Gastroesophageal sphincter (tissue), 4 donors: ENCODE data around the gene TTC39B. TPM values are rescaled to one million over a fixed set of nuclear protein-coding genes. Genes with fewer than 3 reads are reported as not detected.

Experiments
- ATAC-seq: fragments of 150-250 bp; one replicate; pipeline ENCODE4 v1.9.1; 2016; ENCODE audit warnings: mild to moderate bottlenecking, moderate library complexity
- H3K27ac ChIP-seq, 4 donors: fragments of 200-600 bp; sonication (generic) in 3 of 4; 1 replicate in 3 of 4; 2 replicates in 1 of 4; pipeline ENCODE4 v1.5.1; 2016 to 2019
- H3K27me3 ChIP-seq: fragments of 200-600 bp; sonication (generic); one replicate; pipeline ENCODE4 v1.5.1; 2019
- H3K36me3 ChIP-seq, 2 donors: fragments of 200-600 bp; sonication (generic); one replicate each; pipeline ENCODE4 v1.5.1; 2019; ENCODE audit warnings: control low read depth in 1 of 2
- H3K4me1 ChIP-seq, 3 donors: fragments of 200-600 bp; sonication (generic); 1 replicate in 2 of 3; 2 replicates in 1 of 3; pipeline ENCODE4 v1.5.1; 2016 to 2019; ENCODE audit warnings: control low read depth in 2 of 3
- H3K4me3 ChIP-seq, 2 donors: fragments of 200-600 bp; sonication (generic); one replicate each; pipeline ENCODE4 v1.5.1; 2019; ENCODE audit warnings: mild to moderate bottlenecking in 1 of 2, moderate library complexity in 1 of 2
- H3K9me3 ChIP-seq, 3 donors: fragments of 200-600 bp; sonication (generic); one replicate each; pipeline ENCODE4 v1.5.1; 2017 to 2019; ENCODE audit warnings: control low read depth in 2 of 3
- EP300 ChIP-seq: sonication (generic); formaldehyde crosslinking; IDR thresholded peaks from one replicate; pipeline ENCODE4 v1.6.1; 2017; ENCODE audit warnings: antibody characterized with exemption, mild to moderate bottlenecking
- POLR2A ChIP-seq, 2 donors: fragments of 450-650 bp; IDR thresholded peaks; one replicate each; pipeline ENCODE4 v1.6.1; 2017; ENCODE audit warnings: antibody characterized with exemption in 2 of 2, mild to moderate bottlenecking in 2 of 2, moderate library complexity in 1 of 2
- POLR2AphosphoS5 ChIP-seq: sonication (generic); formaldehyde crosslinking; IDR thresholded peaks from one replicate; pipeline ENCODE4 v1.6.1; 2017; ENCODE audit warnings: antibody characterized with exemption
- WGBS, 2 donors: methylation state at CpG; one replicate each; pipeline ENCODE4 v1.1.5; 2018; ENCODE audit warnings: low coverage in 1 of 2; 5-methylcytosine and 5-hydroxymethylcytosine counted together
- total RNA-seq, 4 donors: library from RNA; depleted of rRNA; stranded (reverse); fragments of >200 nt; gene quantifications; one replicate each; pipeline ENCODE4 v1.1.0, GENCODE V29; 2016
- TF ChIP-seq, protein P1 (sequence below), 4 experiments: fragments of 200-600 bp in 2 of 4; fragments of 450-650 bp in 2 of 4; sonication (generic) in 1 of 4; IDR thresholded peaks; one replicate each; pipeline ENCODE4 v1.5.1; 2017 to 2019; ENCODE audit warnings: antibody characterized with exemption in 4 of 4, mild to moderate bottlenecking in 2 of 4, moderate library complexity in 2 of 4

Gene TTC39B
- total RNA-seq, 4 donors from 2014 or later: 9.0 to 15.4 (median 11.8) TPM

DNA sequence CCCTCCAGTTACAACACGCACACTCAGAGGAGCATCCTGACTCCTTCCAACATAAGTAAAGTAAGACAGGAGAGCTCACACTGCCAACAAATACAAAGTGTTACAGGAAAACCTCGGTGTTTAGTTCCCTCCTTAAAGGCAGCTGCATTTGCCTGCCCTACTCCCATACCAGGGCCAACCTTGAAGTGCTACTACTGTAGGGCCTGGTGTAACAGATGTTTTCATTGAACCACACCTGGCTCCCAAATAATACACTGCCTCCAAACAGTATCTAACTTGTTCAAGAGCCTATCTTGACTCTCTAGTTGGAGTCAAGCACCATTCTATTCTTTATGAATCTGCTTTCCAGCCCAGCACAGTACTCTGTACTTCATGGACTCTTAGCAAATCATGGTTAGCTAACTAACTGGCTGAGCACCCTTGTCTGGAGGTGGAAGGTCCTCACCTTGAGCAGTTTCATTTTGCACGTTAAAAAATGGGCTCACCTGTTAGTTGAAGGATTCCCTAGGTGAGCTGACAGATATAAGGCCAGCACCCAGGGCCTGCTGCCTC is 34.6 kb downstream of the TTC39B start:
- WGBS, 2 donors: 100% methylated on average over 2 of the region's 3 CpGs; no CpG with 5 or more reads in 1 of the 2 donors
- ATAC-seq: no peak
- H3K27ac ChIP-seq: no peak overlapping the region

DNA sequence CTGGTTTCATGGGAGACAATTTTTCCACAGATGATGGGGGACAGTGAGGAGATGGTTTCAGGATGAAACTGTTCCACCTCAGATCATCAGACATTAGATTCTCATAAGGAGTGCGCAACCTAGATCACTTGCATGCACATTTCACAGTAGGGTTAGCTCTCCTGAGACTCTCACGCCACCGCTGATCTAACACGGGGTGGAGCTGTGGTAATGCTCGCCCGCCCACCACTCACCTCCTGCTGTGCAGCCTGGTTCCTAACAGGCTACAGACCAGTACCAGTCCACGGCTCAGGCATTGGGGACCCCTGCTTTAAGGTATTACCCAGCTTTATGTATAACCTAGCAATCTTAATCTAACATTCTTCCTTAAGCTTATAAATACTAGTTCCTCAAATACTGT is 35.6 kb downstream of the TTC39B start:
- no peak for ATAC-seq
- Histone ChIP-seq H3K4me3 (no peak overlapping the region), H3K36me3 (peaks cover 0 to 5% of the 10 kb centered on the region in 2 donors), H3K4me1 (no peaks in the 10 kb centered on the region), H3K9me3 (no peaks in the 10 kb centered on the region), H3K27ac (no peak overlapping the region), H3K27me3 (no peaks in the 10 kb centered on the region)
- 75 to 100% methylated on average over 1 to 4 of the region's 7 CpGs for WGBS, 2 donors
- TF ChIP-seq, protein P1, sequence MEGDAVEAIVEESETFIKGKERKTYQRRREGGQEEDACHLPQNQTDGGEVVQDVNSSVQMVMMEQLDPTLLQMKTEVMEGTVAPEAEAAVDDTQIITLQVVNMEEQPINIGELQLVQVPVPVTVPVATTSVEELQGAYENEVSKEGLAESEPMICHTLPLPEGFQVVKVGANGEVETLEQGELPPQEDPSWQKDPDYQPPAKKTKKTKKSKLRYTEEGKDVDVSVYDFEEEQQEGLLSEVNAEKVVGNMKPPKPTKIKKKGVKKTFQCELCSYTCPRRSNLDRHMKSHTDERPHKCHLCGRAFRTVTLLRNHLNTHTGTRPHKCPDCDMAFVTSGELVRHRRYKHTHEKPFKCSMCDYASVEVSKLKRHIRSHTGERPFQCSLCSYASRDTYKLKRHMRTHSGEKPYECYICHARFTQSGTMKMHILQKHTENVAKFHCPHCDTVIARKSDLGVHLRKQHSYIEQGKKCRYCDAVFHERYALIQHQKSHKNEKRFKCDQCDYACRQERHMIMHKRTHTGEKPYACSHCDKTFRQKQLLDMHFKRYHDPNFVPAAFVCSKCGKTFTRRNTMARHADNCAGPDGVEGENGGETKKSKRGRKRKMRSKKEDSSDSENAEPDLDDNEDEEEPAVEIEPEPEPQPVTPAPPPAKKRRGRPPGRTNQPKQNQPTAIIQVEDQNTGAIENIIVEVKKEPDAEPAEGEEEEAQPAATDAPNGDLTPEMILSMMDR (IDR thresholded peaks at IDR 0.05): no peak
- no peak for TF ChIP-seq POLR2A (IDR thresholded peaks at IDR 0.05)
- TF ChIP-seq EP300: no peak
- no peak for TF ChIP-seq POLR2AphosphoS5

More for the DNA sequence above, 34.6 kb downstream of the TTC39B start:
- Histone ChIP-seq H3K4me3 (no peak overlapping the region), H3K9me3 (no peaks in the 10 kb centered on the region), H3K4me1 (peaks cover 0 to 2% (median 0%) of the 10 kb centered on the region in 3 donors), H3K36me3 (no peaks in the 10 kb centered on the region), H3K27me3 (no peaks in the 10 kb centered on the region)
- TF ChIP-seq, protein P1 (IDR thresholded peaks at IDR 0.05): no peak
- TF ChIP-seq EP300: no peak

DNA sequence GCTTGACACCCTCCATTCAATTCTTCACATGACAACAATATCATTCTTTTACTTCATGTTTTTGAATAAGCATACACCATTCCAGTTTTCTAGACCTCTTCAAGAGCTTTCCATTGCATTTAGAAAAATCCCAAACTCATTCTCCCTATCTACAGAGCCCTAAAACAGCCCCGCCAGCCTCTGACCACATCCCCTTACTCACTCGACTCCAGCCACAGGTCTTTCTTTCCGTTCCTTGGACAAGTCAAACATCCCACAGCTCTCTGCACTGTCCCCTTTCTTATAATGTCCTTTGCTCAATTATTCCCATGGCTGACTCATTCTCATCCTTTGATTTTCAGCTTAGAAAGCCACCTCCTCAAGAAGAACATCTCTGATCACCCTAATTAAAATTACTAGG is 38.2 kb downstream of the TTC39B start:
- 79 to 80% methylated on average over 1 to 3 of the region's 3 CpGs for WGBS, 2 donors
- H3K9me3 ChIP-seq: no peaks in the 10 kb centered on the region
- TF ChIP-seq, protein P1 (IDR thresholded peaks at IDR 0.05): no peak
- TF ChIP-seq POLR2AphosphoS5 (no peak), POLR2A (IDR thresholded peaks at IDR 0.05) (no peak), EP300 (no peak)

DNA sequence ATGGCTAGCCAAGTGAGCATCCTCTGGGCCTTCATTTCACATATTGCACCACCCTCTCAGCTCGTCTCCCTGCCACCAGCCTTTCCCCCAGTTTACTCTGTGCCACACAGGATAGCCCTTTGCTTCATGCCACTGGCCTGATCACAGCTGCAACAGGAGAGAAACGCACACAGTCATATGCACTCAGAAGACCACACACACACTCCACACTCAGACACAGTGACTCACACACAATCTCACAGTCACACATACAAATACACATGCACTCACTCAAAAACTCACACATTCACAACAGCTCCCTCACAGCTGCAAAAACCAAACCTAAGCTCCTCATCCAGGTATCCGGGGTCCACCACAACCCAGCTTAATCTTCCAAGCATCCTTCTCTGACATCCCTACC is 38.7 kb downstream of the TTC39B start:
- TF ChIP-seq, protein P1 (IDR thresholded peaks at IDR 0.05): no peak
- no peak for TF ChIP-seq POLR2A (IDR thresholded peaks at IDR 0.05)
- TF ChIP-seq EP300: no peak
- TF ChIP-seq POLR2AphosphoS5: no peak
- 84 to 87% methylated on average over 3 of the region's 3 CpGs for WGBS, 2 donors

More for the DNA sequence above, 38.2 kb downstream of the TTC39B start:
- Histone ChIP-seq H3K4me1 (no peaks in the 10 kb centered on the region), H3K27ac (no peak overlapping the region), H3K27me3 (no peaks in the 10 kb centered on the region), H3K36me3 (peaks cover 0 to 5% of the 10 kb centered on the region in 2 donors), H3K4me3 (no peak overlapping the region)
- no peak for ATAC-seq

DNA sequence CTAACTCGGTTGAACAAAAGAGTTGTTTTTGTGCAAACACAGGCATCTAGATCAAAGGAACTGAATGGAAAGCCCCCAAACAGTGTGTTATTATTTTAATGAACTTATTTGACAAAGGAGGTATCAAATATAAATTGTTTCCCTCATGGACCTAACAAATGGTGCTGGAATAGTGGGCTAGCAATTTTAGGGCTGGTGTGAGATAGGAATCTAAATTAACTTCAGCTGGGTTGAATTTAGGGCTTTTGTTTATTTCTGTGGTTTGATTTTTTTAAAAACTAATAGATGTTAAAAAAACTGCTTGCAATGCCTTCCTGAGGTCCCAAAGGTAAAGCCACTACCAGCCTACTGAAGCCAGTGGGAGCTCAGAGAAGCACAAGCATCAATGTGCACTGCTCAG is 42.1 kb downstream of the TTC39B start:
- Histone ChIP-seq H3K4me1 (peaks cover 0 to 5% (median 0%) of the 10 kb centered on the region in 3 donors), H3K4me3 (no peak overlapping the region), H3K9me3 (no peaks in the 10 kb centered on the region), H3K27me3 (no peaks in the 10 kb centered on the region), H3K27ac (no peak overlapping the region), H3K36me3 (peaks cover 0 to 5% of the 10 kb centered on the region in 2 donors)
- ATAC-seq: no peak
- TF ChIP-seq, protein P1 (IDR thresholded peaks at IDR 0.05): no peak
- TF ChIP-seq POLR2A (IDR thresholded peaks at IDR 0.05) (no peak), POLR2AphosphoS5 (no peak), EP300 (no peak)
- 89 to 100% methylated on average over 1 of the region's 1 CpG for WGBS, 2 donors

More for the DNA sequence above, 38.7 kb downstream of the TTC39B start:
- Histone ChIP-seq H3K4me1 (no peaks in the 10 kb centered on the region), H3K9me3 (no peaks in the 10 kb centered on the region), H3K27ac (no peak overlapping the region), H3K36me3 (peaks cover 0 to 5% of the 10 kb centered on the region in 2 donors), H3K4me3 (no peak overlapping the region), H3K27me3 (no peaks in the 10 kb centered on the region)
- no peak for ATAC-seq
